Endothelial cell of umbilical vein (primary cell): ENCODE measurements around the gene LSMEM2. TPM values are rescaled to one million over a fixed set of nuclear protein-coding genes. Genes with fewer than 3 reads are reported as not detected.

Experiments used
- BruUV-seq: library from RNA; stranded (reverse); fragments of 400-500 nt; replicated peaks from 2 replicates; lab custom pipeline; 2021; lab: Mats Ljungman, UMichigan
- CTCF ChIA-PET: fragments of 300-600, 350-600 bp; sonication (Branson Sonifier 250); formaldehyde crosslinking; loops from one replicate; lab custom pipeline; 2021; ENCODE audit warnings: antibody characterized with exemption, inconsistent platforms; lab: Charles Lee
- POLR2A ChIA-PET: fragments of 300-600, 350-600 bp; sonication (Branson Sonifier 250); formaldehyde crosslinking; loops from one replicate; lab custom pipeline; 2021; ENCODE audit warnings: antibody characterized with exemption, inconsistent platforms; lab: Charles Lee
- DNase-seq: peaks from one replicate; pipeline ENCODE4 v3.0.0-alpha.2; 2011; ENCODE audit warnings: low read depth, low spot score
- FAIRE-seq: peaks from 2 replicates; lab custom pipeline; 2011; peaks lifted over from hg19 to GRCh38; lab: Jason Lieb, UNC
- H2AFZ ChIP-seq: 2 replicates; pipeline ENCODE4 v1.6.0; 2012; ENCODE audit warnings: low read depth, low read length, control low read depth, inconsistent platforms
- H3K27ac ChIP-seq: 2 replicates; pipeline ENCODE4 v1.5.1; 2011; ENCODE audit warnings: low read depth, mild to moderate bottlenecking, control low read depth, low read length, moderate library complexity; ENCODE audit not compliant: insufficient read depth
- H3K27me3 ChIP-seq, 2 experiments: 2 replicates each; pipeline versions ENCODE4 v1.6.0 to v1.6.1; 2011; ENCODE audit warnings: low read length in 2 of 2, mixed read lengths in 1 of 2; ENCODE audit not compliant: control insufficient read depth in 2 of 2, insufficient read depth in 2 of 2
- H3K36me3 ChIP-seq, 2 experiments: 2 replicates in 1 of 2; 3 replicates in 1 of 2; pipeline ENCODE4 v1.5.1; 2011; ENCODE audit warnings: low read length in 2 of 2, mild to moderate bottlenecking in 1 of 2, moderate library complexity in 1 of 2; ENCODE audit not compliant: control insufficient read depth in 2 of 2, insufficient read depth in 2 of 2; ENCODE audit errors: extremely low read depth in 1 of 2
- H3K4me1 ChIP-seq: 3 replicates; pipeline ENCODE4 v1.5.1; 2011; ENCODE audit warnings: mild to moderate bottlenecking, low read length; ENCODE audit not compliant: control insufficient read depth, insufficient read depth; ENCODE audit errors: extremely low read depth
- H3K4me2 ChIP-seq: 2 replicates; pipeline ENCODE4 v1.6.1; 2011; ENCODE audit warnings: low read length, control low read depth, mixed read lengths; ENCODE audit not compliant: insufficient read depth
- H3K4me3 ChIP-seq, 3 experiments: fragments of 200-600 bp in 1 of 3; sonication (generic), shearing (Covaris generic) in 1 of 3; replicated peaks in 1 of 3; 2 replicates each; pipeline ENCODE4 v1.5.1; 2011 to 2016; ENCODE audit warnings: control low read depth in 3 of 3, low read length in 3 of 3, mild to moderate bottlenecking in 2 of 3, inconsistent platforms in 1 of 3, low read depth in 1 of 3, moderate library complexity in 1 of 3; ENCODE audit not compliant: insufficient read depth in 1 of 3
- H3K79me2 ChIP-seq: 2 replicates; pipeline ENCODE4 v1.6.0; 2012; ENCODE audit warnings: low read length, inconsistent platforms; ENCODE audit not compliant: control insufficient read depth, insufficient read depth
- H3K9ac ChIP-seq: replicated peaks from 2 replicates; pipeline ENCODE3; 2011; ENCODE audit warnings: low read length, control low read depth; ENCODE audit not compliant: insufficient read depth; ENCODE audit errors: extremely low read depth
- H3K9me1 ChIP-seq: replicated peaks from 3 replicates; pipeline ENCODE4 v1.6.0; 2011; ENCODE audit warnings: mild to moderate bottlenecking, low read length; ENCODE audit not compliant: control insufficient read depth, insufficient read depth; ENCODE audit errors: extremely low read depth
- H3K9me3 ChIP-seq: replicated peaks from 2 replicates; pipeline ENCODE4 v1.5.1; 2012; ENCODE audit warnings: low read length, inconsistent platforms; ENCODE audit not compliant: control insufficient read depth, insufficient read depth
- H4K20me1 ChIP-seq: replicated peaks from 2 replicates; pipeline ENCODE3; 2011; ENCODE audit warnings: mild to moderate bottlenecking, low read length; ENCODE audit not compliant: control insufficient read depth, insufficient read depth; ENCODE audit errors: extremely low read depth
- FOS ChIP-seq: IDR thresholded peaks from 2 replicates; pipeline ENCODE4 v1.6.1; 2011; ENCODE audit warnings: mild to moderate bottlenecking, low read length, moderate library complexity, borderline replicate concordance; ENCODE audit not compliant: insufficient read depth
- GATA2 ChIP-seq: IDR thresholded peaks from 2 replicates; pipeline ENCODE4 v1.7.0; 2011; ENCODE audit warnings: low read depth, mild to moderate bottlenecking, moderate library complexity, mixed read lengths, low read length; ENCODE audit not compliant: insufficient read length, insufficient read depth
- JUN ChIP-seq: IDR thresholded peaks from 2 replicates; pipeline ENCODE4 v1.6.1; 2011; ENCODE audit warnings: borderline replicate concordance, low read depth; ENCODE audit not compliant: insufficient read length, insufficient read depth
- MAX ChIP-seq: IDR thresholded peaks from 2 replicates; pipeline ENCODE4 v1.6.1; 2011; ENCODE audit not compliant: insufficient read depth, insufficient read length
- MYC ChIP-seq: IDR thresholded peaks from one replicate; pipeline ENCODE4 v1.6.1; 2011; ENCODE audit warnings: mild to moderate bottlenecking, low read depth, low read length
- POLR2A ChIP-seq: IDR thresholded peaks from 2 replicates; pipeline ENCODE4 v1.6.1; 2012; ENCODE audit warnings: low read depth, mild to moderate bottlenecking, control low read depth, low read length
- POLR2AphosphoS5 ChIP-seq: IDR thresholded peaks from 2 replicates; pipeline ENCODE4 v1.6.1; 2012; ENCODE audit warnings: low read depth, mild to moderate bottlenecking, control low read depth, low read length, moderate library complexity; ENCODE audit not compliant: insufficient read depth
- dilution Hi-C: fragments of 300-500 bp; cut with MboI; formaldehyde crosslinking; loops from one replicate; pipeline ENCODE4 v1.15.0; 2019; ENCODE audit warnings: low sequenced_read_pairs; ENCODE audit not compliant: extremely low pct_ligation_motif_present
- intact Hi-C: fragments of 100-400 bp; cut with micrococcal nuclease; formaldehyde crosslinking; loops from one replicate; pipeline ENCODE4 v1.10.0; 2022
- polyA plus RNA-seq, 4 experiments: library from polyadenylated mRNA; depleted of rRNA in 3 of 4; stranded (reverse) in 3 of 4; unstranded in 1 of 4; fragments of >200 nt; gene quantifications; 2 replicates each; pipeline versions ENCODE4 v1.2.1 to v1.2.3, GENCODE V29; 2011 to 2012; ENCODE audit warnings: missing spikeins in 1 of 4
- total RNA-seq: library from RNA; stranded (reverse); gene quantifications from 2 replicates; pipeline ENCODE4 v1.2.3, GENCODE V29; 2021
- TF ChIP-seq, protein P1 (sequence below), 2 donors: IDR thresholded peaks; 1 replicate in 1 of 2; 2 replicates in 1 of 2; pipeline ENCODE4 v1.5.1; 2011; ENCODE audit warnings: low read length in 2 of 2, mild to moderate bottlenecking in 2 of 2, moderate library complexity in 2 of 2, control low read depth in 1 of 2, inconsistent platforms in 1 of 2, low read depth in 1 of 2; ENCODE audit not compliant: insufficient read depth in 1 of 2; ENCODE audit errors: extremely low read depth in 1 of 2

LSMEM2 gene
- total and polyA plus RNA-seq, 2 donors (not counting 3 experiments of a cell fraction or from before 2014, with no cell fraction given): not detected

GRCh38 chr3:50251220-50251619, 27.7 kb upstream of the LSMEM2 start:
- Histone ChIP-seq H3K4me2 (no peak overlapping the region), H3K79me2 (peaks cover 83% of the 10 kb centered on the region), H2AFZ (no peak overlapping the region), H3K9ac (no peak overlapping the region), H4K20me1 (no peaks in the 10 kb centered on the region), H3K27me3 (no peaks in the 10 kb centered on the region), H3K36me3 (peaks cover 7 to 48% of the 10 kb centered on the region in 2 experiments), H3K4me1 (peaks cover 82% of the 10 kb centered on the region), H3K4me3 (no peak overlapping the region), H3K9me1 (no peaks in the 10 kb centered on the region), H3K9me3 (no peaks in the 10 kb centered on the region), H3K27ac (peak overlapping the region; percentile 50)
- no peak for TF ChIP-seq MAX
- peak; percentile 68 for TF ChIP-seq FOS
- TF ChIP-seq GATA2: no peak
- peak; percentile 35 for TF ChIP-seq JUN
- TF ChIP-seq, protein P1, sequence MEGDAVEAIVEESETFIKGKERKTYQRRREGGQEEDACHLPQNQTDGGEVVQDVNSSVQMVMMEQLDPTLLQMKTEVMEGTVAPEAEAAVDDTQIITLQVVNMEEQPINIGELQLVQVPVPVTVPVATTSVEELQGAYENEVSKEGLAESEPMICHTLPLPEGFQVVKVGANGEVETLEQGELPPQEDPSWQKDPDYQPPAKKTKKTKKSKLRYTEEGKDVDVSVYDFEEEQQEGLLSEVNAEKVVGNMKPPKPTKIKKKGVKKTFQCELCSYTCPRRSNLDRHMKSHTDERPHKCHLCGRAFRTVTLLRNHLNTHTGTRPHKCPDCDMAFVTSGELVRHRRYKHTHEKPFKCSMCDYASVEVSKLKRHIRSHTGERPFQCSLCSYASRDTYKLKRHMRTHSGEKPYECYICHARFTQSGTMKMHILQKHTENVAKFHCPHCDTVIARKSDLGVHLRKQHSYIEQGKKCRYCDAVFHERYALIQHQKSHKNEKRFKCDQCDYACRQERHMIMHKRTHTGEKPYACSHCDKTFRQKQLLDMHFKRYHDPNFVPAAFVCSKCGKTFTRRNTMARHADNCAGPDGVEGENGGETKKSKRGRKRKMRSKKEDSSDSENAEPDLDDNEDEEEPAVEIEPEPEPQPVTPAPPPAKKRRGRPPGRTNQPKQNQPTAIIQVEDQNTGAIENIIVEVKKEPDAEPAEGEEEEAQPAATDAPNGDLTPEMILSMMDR (IDR thresholded peaks at IDR 0.05; ENCODE audit: extremely low read depth in 1 of 2, insufficient read depth in 1 of 2, low read depth in 1 of 2, low read length in 2 of 2): no peak
- no peak for TF ChIP-seq POLR2A
- peak; percentile 66 for TF ChIP-seq POLR2AphosphoS5
- no peak for TF ChIP-seq MYC
- FAIRE-seq (peak; percentile 84), DNase-seq (peak; percentile 65)
- BruUV-seq: no TSS peak
- intact Hi-C loops: no loop called here
- ChIA-PET CTCF (interaction anchor here (0.7 to 3.0 kb wide), 5 partner anchors 8 to 57 kb away, joined by 3 to 17 read pairs (median 4); no protein-coding TSS in a partner anchor), POLR2A (interaction anchor here (0.9 kb wide), 1 partner anchor 8 kb away, joined by 4 read pairs; no protein-coding TSS in a partner anchor)
- dilution Hi-C loops: no loop called here
